Erythroblast (primary cell): ENCODE data around the gene OCA2.

Experiments used
- GATA1 ChIP-seq: IDR thresholded peaks from 2 replicates; pipeline ENCODE4 v1.6.1; 2011; ENCODE audit warnings: low read depth, mild to moderate bottlenecking, control low read depth, low read length, moderate library complexity
- POLR2A ChIP-seq: IDR thresholded peaks from 2 replicates; pipeline ENCODE4 v1.6.1; 2011; ENCODE audit warnings: mild to moderate bottlenecking, low read length

DNA sequence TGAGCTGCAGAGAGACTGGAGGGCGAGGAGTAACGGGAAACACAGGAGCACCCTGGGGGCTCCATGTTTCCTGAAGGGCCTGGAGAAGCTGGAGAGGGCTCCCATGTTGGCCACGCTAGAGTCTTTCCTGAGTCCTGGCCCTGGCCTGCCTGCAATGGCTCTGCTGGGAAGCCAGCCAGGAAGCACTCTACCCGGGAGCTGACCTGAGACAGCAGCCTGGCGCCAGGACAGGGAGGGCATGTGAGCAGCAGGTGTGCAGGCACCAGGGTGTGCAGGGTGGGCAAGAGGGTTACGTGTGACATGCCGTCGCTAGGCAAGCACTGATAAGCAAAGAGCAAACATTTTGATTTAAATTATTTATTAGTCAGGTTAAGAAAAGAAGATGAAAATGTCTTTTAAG, 301.4 kb downstream of the OCA2 start:
- TF ChIP-seq POLR2A, result no peak
- no peak for TF ChIP-seq GATA1
